OCI-LY1 (cell line): Measurements from ENCODE around the gene TMEM79.

Experiments used
- H2AFZ ChIP-seq: fragments of 200-600 bp; sonication (generic), shearing (Covaris generic); 2 replicates; pipeline ENCODE4 v1.6.0; 2014; ENCODE audit warnings: antibody characterized with exemption, mild to moderate bottlenecking, low read length
- H3F3A ChIP-seq: fragments of 200-600 bp; sonication (generic), shearing (Covaris generic); 2 replicates; pipeline ENCODE4 v1.6.0; 2014; ENCODE audit warnings: mild to moderate bottlenecking, antibody characterized with exemption, low read length, moderate library complexity; ENCODE audit not compliant: insufficient read depth
- H3K27ac ChIP-seq: fragments of 200-600 bp; sonication (generic); 2 replicates; pipeline ENCODE4 v1.5.1; 2014; ENCODE audit warnings: low read length, mixed run types, mild to moderate bottlenecking, low read depth; ENCODE audit not compliant: poor library complexity, severe bottlenecking
- H3K27me3 ChIP-seq: fragments of 200-600 bp; sonication (generic); 2 replicates; pipeline ENCODE4 v1.6.0; 2014; ENCODE audit warnings: antibody characterized with exemption, mild to moderate bottlenecking, low read length, moderate library complexity; ENCODE audit not compliant: insufficient read depth
- H3K36me3 ChIP-seq: fragments of 200-600 bp; sonication (generic); 2 replicates; pipeline ENCODE4 v1.6.1; 2014; ENCODE audit warnings: mild to moderate bottlenecking, antibody characterized with exemption, low read length, moderate library complexity, mixed read lengths; ENCODE audit not compliant: insufficient read depth
- H3K4me1 ChIP-seq: fragments of 200-600 bp; sonication (generic); 2 replicates; pipeline ENCODE4 v1.5.1; 2014; ENCODE audit warnings: mild to moderate bottlenecking, low read length, moderate library complexity; ENCODE audit not compliant: insufficient read depth, severe bottlenecking
- H3K4me2 ChIP-seq: fragments of 200-600 bp; sonication (generic), shearing (Covaris generic); 2 replicates; pipeline ENCODE4 v1.6.1; 2014; ENCODE audit warnings: low read length
- H3K4me3 ChIP-seq: fragments of 200-600 bp; sonication (generic); 2 replicates; pipeline ENCODE4 v1.5.1; 2014; ENCODE audit warnings: low read length, low read depth, mild to moderate bottlenecking, mixed read lengths; ENCODE audit not compliant: poor library complexity, severe bottlenecking
- H3K79me2 ChIP-seq: fragments of 200-600 bp; shearing (Covaris generic); 2 replicates; pipeline ENCODE4 v1.6.1; 2016; ENCODE audit warnings: mixed run types, low read length, mixed read lengths; ENCODE audit not compliant: insufficient read depth
- H3K9ac ChIP-seq: fragments of 200-600 bp; sonication (generic), shearing (Covaris generic); 2 replicates; pipeline ENCODE4 v1.6.1; 2014; ENCODE audit warnings: mild to moderate bottlenecking, low read length, mixed read lengths
- H3K9me2 ChIP-seq: fragments of 200-600 bp; sonication (generic), shearing (Covaris generic); 2 replicates; pipeline ENCODE4 v1.6.1; 2014; ENCODE audit warnings: low read depth, mild to moderate bottlenecking, low read length, mixed read lengths
- H3K9me3 ChIP-seq: fragments of 200-600 bp; shearing (Covaris generic); 2 replicates; pipeline ENCODE4 v1.6.1; 2014; ENCODE audit warnings: low read length, mixed read lengths
- H4K20me1 ChIP-seq: fragments of 200-600 bp; sonication (generic), shearing (Covaris generic); 2 replicates; pipeline ENCODE4 v1.6.0; 2016; ENCODE audit warnings: mild to moderate bottlenecking, low read length; ENCODE audit not compliant: insufficient read depth
- EZH2 ChIP-seq: fragments of 200-600 bp; sonication (generic), shearing (Covaris generic); IDR thresholded peaks from 2 replicates; pipeline ENCODE4 v1.8.0; 2017; ENCODE audit warnings: borderline replicate concordance, mixed run types, mild to moderate bottlenecking, antibody characterized with exemption, low read length, moderate library complexity, mixed read lengths
- TF ChIP-seq, protein P1 (sequence below): fragments of 200-600 bp; sonication (generic), shearing (Covaris generic); IDR thresholded peaks from 2 replicates; pipeline ENCODE4 v1.5.1; 2017; ENCODE audit warnings: mild to moderate bottlenecking, antibody characterized with exemption, low read length, moderate library complexity, mixed read lengths

TMEM79 gene, protein sequence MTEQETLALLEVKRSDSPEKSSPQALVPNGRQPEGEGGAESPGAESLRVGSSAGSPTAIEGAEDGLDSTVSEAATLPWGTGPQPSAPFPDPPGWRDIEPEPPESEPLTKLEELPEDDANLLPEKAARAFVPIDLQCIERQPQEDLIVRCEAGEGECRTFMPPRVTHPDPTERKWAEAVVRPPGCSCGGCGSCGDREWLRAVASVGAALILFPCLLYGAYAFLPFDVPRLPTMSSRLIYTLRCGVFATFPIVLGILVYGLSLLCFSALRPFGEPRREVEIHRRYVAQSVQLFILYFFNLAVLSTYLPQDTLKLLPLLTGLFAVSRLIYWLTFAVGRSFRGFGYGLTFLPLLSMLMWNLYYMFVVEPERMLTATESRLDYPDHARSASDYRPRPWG

DNA sequence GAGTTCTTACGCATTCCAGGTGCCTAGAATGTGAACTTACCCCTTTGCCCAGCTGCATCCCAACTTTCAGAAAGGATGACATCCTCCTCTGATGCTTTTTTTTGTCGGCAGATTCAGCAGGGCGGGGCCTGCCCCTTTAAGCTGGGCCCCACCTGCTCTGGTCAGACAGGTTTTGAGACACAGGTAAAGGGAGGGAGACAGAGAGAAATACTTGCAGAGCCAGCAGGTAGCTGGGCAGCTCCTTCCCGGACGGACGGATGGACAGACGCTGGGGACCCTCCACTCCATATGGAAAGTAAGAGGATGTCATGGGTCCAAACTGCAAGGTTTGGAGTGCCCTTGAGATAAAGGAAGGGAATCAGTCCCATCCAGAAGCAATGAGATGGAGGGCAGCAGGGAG, at the start of gene TMEM79:
Gene TMEM79, plus strand, starts transcription at position 214 of the 400 bp plus-strand sequence. CDS start 902 bp downstream, outside the sequence.
- H3K27ac ChIP-seq: peak within 1 kb of the TSS; percentile 53
- no peaks in the 10 kb centered on the region for H3K9me3 ChIP-seq
- H3K9me2 ChIP-seq: no peaks in the 10 kb centered on the region
- no peaks in the 10 kb centered on the region for H4K20me1 ChIP-seq
- peak within 1 kb of the TSS; percentile 51; the same call in 1 of the 2 replicates for H2AFZ ChIP-seq
- H3K27me3 ChIP-seq: no peaks in the 10 kb centered on the region
- peak within 1 kb of the TSS; percentile 95 for H3K4me3 ChIP-seq
- TF ChIP-seq, protein P1, sequence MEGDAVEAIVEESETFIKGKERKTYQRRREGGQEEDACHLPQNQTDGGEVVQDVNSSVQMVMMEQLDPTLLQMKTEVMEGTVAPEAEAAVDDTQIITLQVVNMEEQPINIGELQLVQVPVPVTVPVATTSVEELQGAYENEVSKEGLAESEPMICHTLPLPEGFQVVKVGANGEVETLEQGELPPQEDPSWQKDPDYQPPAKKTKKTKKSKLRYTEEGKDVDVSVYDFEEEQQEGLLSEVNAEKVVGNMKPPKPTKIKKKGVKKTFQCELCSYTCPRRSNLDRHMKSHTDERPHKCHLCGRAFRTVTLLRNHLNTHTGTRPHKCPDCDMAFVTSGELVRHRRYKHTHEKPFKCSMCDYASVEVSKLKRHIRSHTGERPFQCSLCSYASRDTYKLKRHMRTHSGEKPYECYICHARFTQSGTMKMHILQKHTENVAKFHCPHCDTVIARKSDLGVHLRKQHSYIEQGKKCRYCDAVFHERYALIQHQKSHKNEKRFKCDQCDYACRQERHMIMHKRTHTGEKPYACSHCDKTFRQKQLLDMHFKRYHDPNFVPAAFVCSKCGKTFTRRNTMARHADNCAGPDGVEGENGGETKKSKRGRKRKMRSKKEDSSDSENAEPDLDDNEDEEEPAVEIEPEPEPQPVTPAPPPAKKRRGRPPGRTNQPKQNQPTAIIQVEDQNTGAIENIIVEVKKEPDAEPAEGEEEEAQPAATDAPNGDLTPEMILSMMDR: no peak
- no peak for TF ChIP-seq EZH2
- peak within 1 kb of the TSS; percentile 98 for H3K9ac ChIP-seq
- peaks cover 29% of the 10 kb centered on the region for H3K4me1 ChIP-seq
- peaks cover 37% of the 10 kb centered on the region for H3K79me2 ChIP-seq
- H3F3A ChIP-seq: no peaks in the 10 kb centered on the region
- peak within 1 kb of the TSS; percentile 97 for H3K4me2 ChIP-seq
- peaks cover 15% of the 10 kb centered on the region for H3K36me3 ChIP-seq

DNA sequence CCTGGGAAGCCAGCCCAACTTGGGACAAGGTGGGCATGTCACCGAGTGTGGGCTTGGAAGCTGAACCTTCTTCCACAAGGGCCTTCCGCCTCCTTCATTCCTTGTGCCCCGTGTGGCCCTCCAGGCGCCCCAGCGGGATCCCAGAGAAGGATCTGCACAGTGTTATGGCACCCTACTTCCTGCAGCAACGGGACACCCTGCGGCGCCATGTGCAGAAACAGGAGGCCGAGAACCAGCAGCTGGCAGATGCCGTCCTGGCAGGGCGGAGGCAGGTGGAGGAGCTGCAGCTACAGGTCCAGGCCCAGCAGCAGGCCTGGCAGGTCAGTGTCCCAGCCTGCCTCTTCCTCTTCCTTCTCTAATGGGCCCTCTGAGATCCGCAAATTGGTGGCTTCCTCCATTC, 48.0 kb upstream of the TMEM79 start:
- Histone ChIP-seq H3K9me3 (no peaks in the 10 kb centered on the region), H3K9me2 (no peaks in the 10 kb centered on the region), H3K79me2 (no peaks in the 10 kb centered on the region), H4K20me1 (no peaks in the 10 kb centered on the region), H3K4me1 (peaks cover 9% of the 10 kb centered on the region), H3F3A (no peaks in the 10 kb centered on the region), H3K36me3 (peaks cover 56% of the 10 kb centered on the region), H2AFZ (no peak overlapping the region), H3K4me3 (no peak overlapping the region), H3K27me3 (no peaks in the 10 kb centered on the region), H3K27ac (no peak overlapping the region), H3K4me2 (no peak overlapping the region), H3K9ac (no peak overlapping the region)
- TF ChIP-seq EZH2: no peak
- TF ChIP-seq, protein P1: no peak

DNA sequence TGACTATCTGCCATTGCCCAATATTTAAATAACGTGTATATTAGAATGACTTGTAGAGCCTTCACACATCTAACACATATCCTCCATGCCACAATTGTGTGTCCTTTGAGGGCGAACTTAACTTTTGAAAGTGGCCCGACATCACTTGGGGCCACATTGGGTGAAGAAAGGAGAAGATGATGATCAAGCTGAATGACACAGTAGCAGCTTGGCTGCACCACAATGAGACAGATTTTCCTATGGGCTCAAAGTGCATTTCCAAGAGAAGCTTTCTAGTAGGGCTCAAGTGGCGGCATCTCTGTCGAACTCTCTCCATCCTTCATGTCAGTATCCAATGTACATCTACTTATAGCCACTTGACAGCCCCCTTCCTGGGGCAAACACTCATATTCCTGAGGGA, 45.9 kb upstream of the TMEM79 start:
- Histone ChIP-seq H2AFZ (no peak overlapping the region), H4K20me1 (no peaks in the 10 kb centered on the region), H3K27ac (no peak overlapping the region), H3K4me1 (no peaks in the 10 kb centered on the region), H3K9me3 (no peaks in the 10 kb centered on the region), H3K4me2 (no peak overlapping the region), H3K79me2 (no peaks in the 10 kb centered on the region), H3F3A (no peaks in the 10 kb centered on the region), H3K9me2 (no peaks in the 10 kb centered on the region), H3K4me3 (no peak overlapping the region), H3K36me3 (peaks cover 56% of the 10 kb centered on the region), H3K27me3 (no peaks in the 10 kb centered on the region), H3K9ac (no peak overlapping the region)
- TF ChIP-seq EZH2: no peak
- TF ChIP-seq, protein P1: no peak
